Stimulated activated CD4-positive, alpha-beta T cell treated with anti-CD3 and anti-CD28 coated beads, Interleukin-2, amount 100 ng/mL, for 24 hours (primary cell): ENCODE data around the gene TIAL1.
"Not testable (repeated sequence)": the region's sequence is repeated elsewhere in the genome, so short reads cannot be mapped to it uniquely, and the experiment has no call there.

Source experiments
- DNase-seq, 2 donors: peaks; one replicate each; pipeline ENCODE4 v3.0.0-alpha.2; 2020

The TIAL1 gene

GRCh38 chr10:119545310-119545709 is 51.5 kb downstream of the TIAL1 start:
- DNase-seq, result no peak

GRCh38 chr10:119543814-119544642 is 52.7 kb downstream of the TIAL1 start:
- DNase-seq, result no peak

GRCh38 chr10:119542988-119543813 is 53.6 kb downstream of the TIAL1 start:
- peak; percentile 70 to 73 for DNase-seq

GRCh38 chr10:119542357-119542987 is 54.3 kb downstream of the TIAL1 start, which contains the start of gene RGS10:
Gene RGS10 (minus strand): TSS chr10:119542719. CDS start chr10:119542638, 81 bp downstream.
- DNase-seq, result peak; percentile 86 to 92

- DNase-seq, result peak; percentile 73 to 79
Measured at GRCh38 chr10:119541459-119542356, 55.1 kb downstream of the TIAL1 start.

- peak; percentile 23 to 36 for DNase-seq
Measured at GRCh38 chr10:119541046-119541445, 55.7 kb downstream of the TIAL1 start.

GRCh38 chr10:119540038-119540437 is 56.7 kb downstream of the TIAL1 start:
- DNase-seq, result no peak

- peak; percentile 31 to 33 for DNase-seq
Measured at GRCh38 chr10:119539359-119539825, 57.4 kb downstream of the TIAL1 start.

- DNase-seq, result peak; percentile 49 to 56
Measured at GRCh38 chr10:119538632-119539358, 58.0 kb downstream of the TIAL1 start.

GRCh38 chr10:119537953-119538630 is 58.7 kb downstream of the TIAL1 start:
- DNase-seq, result no peak

- no peak for DNase-seq
Measured at GRCh38 chr10:119536508-119537025, 60.2 kb downstream of the TIAL1 start.

GRCh38 chr10:119535837-119536507 is 60.8 kb downstream of the TIAL1 start:
- no peak for DNase-seq

- DNase-seq, result no peak
Measured at GRCh38 chr10:119535305-119535704, 61.5 kb downstream of the TIAL1 start.

GRCh38 chr10:119533473-119533872 is 63.3 kb downstream of the TIAL1 start:
- DNase-seq, result no peak

GRCh38 chr10:119532791-119533190 is 64.0 kb downstream of the TIAL1 start:
- not testable (repeated sequence) for DNase-seq

GRCh38 chr10:119532251-119532650 is 64.5 kb downstream of the TIAL1 start:
- DNase-seq, result not testable (repeated sequence)

- no peak for DNase-seq
Measured at GRCh38 chr10:119531067-119531466, 65.7 kb downstream of the TIAL1 start.

- DNase-seq, result not testable (repeated sequence)
Measured at GRCh38 chr10:119528663-119529237, 68.0 kb downstream of the TIAL1 start.
